AG20443 (cell line): ENCODE results near the gene AADACL4.

Source experiments
- DNase-seq: peaks from one replicate; pipeline ENCODE4 v3.0.0; 2012; ENCODE audit warnings: low spot score, mixed read lengths

AADACL4 gene

DNA sequence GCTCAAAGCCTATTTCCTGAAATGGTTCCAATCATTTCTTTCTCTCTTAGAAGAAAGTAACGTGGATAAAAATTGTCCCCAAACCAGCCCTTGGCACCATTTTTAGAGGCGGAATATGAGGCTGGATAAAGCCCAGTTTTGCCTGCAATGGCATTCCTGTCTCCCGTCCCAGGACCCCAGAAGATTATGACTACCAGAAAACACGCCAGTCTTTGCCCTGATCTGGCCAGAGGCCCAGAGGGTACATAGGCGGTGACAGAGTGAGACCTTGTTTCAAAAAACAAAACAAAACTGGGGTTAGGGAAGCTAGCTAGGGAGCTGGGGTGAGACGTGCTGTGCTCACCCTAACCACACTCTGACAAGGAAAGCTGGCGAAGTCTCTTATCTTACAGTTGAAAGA, at the start of gene AADACL4:
AADACL4 (plus strand) TSS at position 301 of the 400 bp plus-strand sequence. CDS start 462 bp downstream, outside the sequence.
- DNase-seq = no peak

DNA sequence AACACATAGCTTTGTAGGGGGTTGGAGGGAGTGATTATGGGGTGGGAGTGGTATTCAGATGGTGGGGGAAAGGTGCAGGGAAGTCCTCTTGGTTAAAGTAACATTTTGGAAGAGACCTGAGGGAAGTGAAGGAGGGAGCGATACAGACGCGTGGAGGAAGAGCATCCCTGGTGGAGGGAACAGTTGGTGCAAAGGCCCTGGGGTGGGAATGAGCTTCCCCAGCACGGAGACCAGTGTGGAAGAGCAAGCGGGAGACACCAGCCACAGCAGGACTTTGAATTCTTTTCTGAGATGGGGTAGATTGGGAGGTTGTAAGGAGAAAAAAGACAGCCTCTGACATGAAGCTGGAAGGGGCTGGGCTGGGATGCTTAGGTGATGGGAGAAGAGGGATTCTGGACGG, 49.4 kb upstream of the AADACL4 start:
- no peak for DNase-seq

DNA sequence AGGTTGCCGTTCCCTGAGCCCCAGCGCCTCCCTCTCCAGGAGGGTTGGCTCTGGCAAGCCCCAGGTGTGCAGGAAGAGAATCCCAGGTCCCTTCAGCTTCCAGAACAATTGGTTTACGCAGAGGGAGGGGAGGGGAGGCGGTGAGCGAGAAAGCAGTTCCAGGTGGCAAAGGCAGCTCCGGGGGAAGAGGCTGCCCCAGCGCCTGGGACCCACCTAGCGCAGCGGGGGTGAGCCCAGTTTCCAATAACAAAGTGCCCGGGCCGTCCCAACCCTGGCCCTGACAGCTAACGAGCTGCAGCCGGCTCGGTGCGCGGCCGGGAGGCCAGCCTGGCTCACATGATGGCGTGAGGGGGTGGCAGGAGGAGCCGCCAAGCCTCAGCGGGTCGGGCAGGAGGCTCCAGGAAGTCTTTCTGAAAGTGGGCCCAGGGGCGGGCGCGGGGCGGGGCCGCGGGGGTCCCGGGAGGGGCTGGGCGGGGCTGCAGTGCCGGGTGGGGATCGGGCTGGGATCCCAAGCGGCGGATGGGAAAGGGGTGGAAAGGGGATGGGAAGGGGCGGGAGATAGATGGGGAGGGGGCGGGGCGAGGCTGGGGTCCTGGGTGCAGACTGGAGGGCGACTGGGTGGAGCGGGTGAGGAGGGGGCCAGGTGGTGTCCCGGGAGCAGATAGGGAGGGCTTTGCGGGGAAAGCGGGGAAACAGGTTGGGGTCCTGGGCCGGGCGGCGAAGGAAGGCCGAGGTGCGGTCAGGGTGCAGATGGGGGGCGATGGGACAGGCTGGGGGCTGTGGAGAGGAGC, 48.7 kb upstream of the AADACL4 start:
- DNase-seq = peak; percentile 84

DNA sequence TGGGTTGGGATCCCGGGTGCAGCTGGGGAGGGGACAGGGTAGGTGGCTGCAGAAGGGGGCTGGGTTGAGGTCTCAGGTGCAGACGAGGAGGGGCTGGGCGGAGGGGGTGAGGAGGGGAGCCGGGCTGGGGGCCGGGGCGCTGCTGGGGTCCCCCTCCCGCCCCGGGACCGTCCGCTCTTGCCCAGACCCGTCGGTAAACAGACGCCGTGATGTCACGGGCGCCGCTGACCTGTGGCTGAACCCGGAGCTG, 48.2 kb upstream of the AADACL4 start:
- DNase-seq = no peak

- DNase-seq = peak; percentile 96
Measured at GRCh38 chr1:12596007-12596821, 47.7 kb upstream of the AADACL4 start.

DNA sequence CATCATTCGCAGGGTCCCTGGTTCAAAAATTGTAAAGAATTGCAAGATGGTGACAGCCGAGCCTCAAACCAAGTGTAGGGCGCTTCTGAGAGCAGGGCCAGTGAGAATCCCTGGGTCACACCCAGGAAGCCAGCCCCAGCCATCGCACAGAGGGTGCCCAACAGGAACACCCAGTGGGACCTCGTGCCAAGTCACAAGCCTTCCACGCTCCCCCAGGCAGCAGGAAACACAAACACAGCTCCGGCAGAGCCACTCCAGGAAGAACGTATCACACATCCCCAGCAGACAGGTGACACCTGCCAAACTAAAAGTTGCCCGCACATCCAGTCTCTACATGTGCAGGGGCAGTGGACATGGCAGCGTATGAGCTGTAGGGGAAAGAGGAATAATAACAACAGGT, 46.1 kb upstream of the AADACL4 start:
- DNase-seq = no peak

- DNase-seq = no peak
Measured at GRCh38 chr1:12598974-12599373, 44.9 kb upstream of the AADACL4 start.

DNA sequence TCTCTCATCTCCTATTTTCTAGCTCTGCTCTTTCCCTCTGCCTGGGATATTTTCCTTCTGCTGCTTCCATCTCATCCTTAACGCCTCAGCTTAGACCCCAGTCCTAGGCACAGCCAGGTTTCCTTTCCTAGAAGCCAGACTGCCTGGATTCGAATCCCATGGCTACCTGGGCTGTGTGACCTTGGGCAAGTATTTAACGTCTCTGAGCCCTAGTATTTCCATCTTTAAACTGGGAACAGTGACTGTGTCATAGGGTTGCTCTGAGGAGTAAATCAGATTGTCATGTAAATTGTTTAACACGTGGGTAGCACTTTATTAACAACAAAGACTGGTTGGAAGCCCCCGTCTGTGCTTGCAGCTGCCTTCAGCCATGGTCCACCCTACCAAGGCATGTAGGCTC, 44.2 kb upstream of the AADACL4 start:
- DNase-seq = no peak

DNA sequence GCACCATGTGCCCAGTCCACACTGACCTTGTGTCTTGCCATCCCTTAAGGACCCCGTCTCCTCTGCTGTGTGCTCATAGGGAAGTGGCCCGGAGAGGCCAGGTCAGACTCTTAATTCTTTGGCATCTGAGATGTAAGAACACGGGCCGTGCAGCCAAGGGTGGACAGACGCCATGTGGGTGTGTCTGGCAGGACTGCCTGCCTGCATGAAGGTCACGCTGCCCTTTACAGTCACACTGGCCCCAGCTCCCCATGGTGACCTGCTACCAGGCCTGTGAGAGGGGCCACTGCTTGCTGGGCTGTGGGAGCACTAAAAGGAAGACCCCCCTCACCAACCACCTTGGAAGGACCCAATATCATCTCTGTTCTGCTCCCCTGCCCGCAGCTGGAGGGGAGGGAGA, 43.5 kb upstream of the AADACL4 start:
- no peak for DNase-seq

GRCh38 chr1:12600880-12601633, 42.8 kb upstream of the AADACL4 start:
- DNase-seq = no peak

DNA sequence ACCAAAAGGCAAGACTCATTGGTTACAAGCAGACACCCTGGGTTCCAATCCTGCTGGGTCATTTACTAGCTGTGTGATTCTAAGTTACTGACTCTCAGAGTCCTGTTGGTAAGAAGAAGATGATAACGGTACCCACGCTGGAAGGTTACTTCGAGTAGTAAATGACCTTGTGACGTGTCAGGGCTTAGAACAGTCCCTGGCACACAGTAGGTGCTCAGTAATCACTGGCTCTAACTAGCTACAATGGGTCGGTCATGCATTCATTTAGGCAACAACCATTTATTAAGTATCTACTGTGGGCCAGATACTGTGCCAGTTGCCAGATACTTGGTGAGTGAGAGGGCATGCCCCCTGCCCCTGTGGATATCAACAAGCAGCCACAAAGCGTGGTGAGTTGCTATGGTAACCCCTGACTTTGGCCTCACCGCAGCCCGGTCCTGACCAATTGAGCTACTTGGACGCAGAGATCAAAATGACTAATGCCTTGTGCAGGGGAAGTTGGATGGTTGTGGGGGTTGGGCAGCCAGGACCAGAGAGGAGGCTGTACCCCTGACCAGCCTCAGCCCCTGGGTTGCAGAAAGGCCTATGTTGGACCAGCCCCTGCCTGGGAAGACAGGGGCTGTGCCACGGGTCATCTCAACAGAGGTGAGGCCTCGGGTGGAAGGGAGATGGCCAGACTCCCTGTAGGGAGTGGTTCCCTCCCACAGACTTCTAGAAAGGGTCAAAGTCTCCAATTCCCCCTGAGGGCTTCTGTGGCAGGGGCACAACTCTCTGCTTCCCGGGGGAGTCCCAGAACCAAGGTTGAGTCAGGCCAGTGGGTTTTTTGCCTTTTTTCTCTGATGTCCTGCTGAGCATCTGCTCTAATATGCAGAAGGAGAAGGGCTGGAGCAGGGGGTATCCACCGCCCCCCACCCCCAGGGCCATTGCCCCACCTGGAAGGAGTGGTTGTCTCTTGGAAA, 41.9 kb upstream of the AADACL4 start:
- DNase-seq = peak; percentile 79

- no peak for DNase-seq
Measured at GRCh38 chr1:12602659-12603024, 41.2 kb upstream of the AADACL4 start.

GRCh38 chr1:12603224-12603623, 40.7 kb upstream of the AADACL4 start:
- DNase-seq = no peak

GRCh38 chr1:12604114-12604874, 39.6 kb upstream of the AADACL4 start:
- DNase-seq = peak; percentile 85

DNA sequence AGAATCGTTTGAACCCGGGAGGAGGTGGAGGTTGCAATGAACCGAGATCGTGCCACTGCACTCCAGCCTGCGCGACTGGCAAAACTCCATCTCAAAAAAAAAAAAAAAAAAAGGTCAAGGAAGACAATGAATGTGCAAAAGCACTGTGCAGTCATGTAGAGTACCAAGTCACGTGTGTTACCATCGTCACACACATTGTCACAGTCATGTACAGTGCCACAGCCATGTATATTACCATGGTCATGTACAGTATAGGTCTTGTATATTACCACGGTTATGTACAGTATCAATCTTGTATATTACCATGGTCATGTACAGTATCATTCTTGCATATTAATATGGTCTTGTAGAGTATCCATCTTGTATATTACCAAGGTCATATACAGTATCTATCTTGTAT, 38.9 kb upstream of the AADACL4 start:
- DNase-seq = no peak

DNA sequence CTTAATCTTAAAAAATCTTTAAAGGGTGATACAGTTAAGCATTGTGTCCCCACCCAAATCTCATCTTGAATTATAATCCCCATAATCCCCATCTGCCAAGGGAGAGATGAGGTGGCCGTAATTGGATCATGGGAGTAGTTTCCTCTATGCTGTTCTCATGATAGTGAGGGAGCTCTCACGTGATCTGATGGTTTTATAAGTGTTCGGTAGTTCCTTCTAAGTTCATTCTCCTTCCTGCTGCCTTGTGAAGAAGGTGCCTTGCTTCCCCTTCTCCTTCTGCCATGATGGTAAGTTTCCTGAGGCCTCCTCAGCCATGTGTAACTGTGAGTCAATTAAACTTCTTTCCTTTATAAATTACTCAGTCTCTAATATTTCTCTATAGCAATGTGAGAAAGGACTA, 36.6 kb upstream of the AADACL4 start:
- DNase-seq = no peak

DNA sequence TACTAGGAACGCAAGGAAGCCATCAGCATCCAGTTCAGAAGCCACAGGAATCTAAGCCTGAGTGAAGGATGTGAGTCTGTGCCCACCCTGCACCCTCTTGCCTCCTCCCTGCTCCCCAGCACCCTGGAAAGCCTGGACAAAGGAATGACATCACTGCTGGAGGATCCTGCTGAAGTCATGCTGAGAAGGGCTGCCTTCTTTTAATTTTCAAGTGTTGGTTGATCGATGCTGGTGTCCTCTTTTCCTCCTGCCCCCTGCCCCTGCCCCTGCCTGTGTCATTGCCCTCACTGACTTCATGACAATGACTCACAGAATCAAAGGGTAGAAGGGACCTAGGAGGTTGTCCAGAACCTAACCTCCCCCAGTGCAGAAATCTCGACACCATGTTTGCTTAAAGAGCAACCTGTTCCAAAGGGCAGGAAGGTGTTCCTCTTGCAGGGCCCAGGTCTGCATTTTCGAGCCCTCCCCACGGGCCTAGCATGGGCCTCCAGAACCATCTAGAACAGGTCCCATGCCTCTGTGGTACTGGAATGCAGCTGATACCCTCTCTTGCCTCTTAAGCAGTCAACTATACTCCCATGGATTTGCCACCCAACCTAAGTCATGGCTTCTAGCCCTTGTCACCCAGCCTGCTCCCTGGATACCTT, 35.5 kb upstream of the AADACL4 start:
- no peak for DNase-seq

- DNase-seq = no peak
Measured at GRCh38 chr1:12609469-12610003, 34.3 kb upstream of the AADACL4 start.

- peak; percentile 36 for DNase-seq
Measured at GRCh38 chr1:12610305-12610935, 33.5 kb upstream of the AADACL4 start.

DNA sequence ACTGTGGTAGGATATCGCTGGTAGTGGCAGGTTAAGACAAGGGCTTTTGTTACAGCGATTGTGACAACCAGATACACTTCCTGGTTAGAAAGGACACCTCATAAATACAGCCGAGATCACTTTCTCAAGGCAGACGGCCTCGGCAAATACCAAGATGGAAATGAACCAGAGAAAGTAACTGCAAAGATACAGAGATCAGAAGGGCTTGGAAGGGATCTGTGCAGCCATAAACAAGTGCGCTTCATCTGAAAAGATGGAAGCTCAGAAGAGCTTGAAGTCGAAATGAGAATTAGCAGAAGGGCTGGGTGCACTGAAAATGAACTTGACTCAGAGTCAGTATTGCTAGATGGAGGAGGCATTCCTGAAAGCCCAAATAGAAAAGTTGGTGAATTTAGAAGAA, 32.9 kb upstream of the AADACL4 start:
- no peak for DNase-seq
